ENCODE data around the gene ENTPD8. TPM values are rescaled to one million over a fixed set of nuclear protein-coding genes. Genes with fewer than 3 reads are reported as not detected.

Gene ENTPD8
- total RNA-seq, 1 experiment from 2014 or later = 0.97 TPM

GRCh38 chr9:137433916-137434431 is 7.2 kb downstream of the ENTPD8 start:
- Mint-ChIP-seq H3K27me3 (ENCODE audit: unreplicated experiment) (no peaks in the 10 kb centered on the region), H3K27ac (ENCODE audit: unreplicated experiment) (no peak overlapping the region), H3K9me3 (ENCODE audit: low read depth, unreplicated experiment) (no peaks in the 10 kb centered on the region), H3K36me3 (ENCODE audit: insufficient read depth, unreplicated experiment) (peaks cover 10% of the 10 kb centered on the region), H3K4me3 (ENCODE audit: low read depth, unreplicated experiment) (no peak overlapping the region), H3K4me1 (ENCODE audit: low read depth, unreplicated experiment) (no peaks in the 10 kb centered on the region)
- BruUV-seq (replicated peaks) = no TSS peak
- CTCF ChIA-PET = no interaction called here
- intact Hi-C loops (cut with micrococcal nuclease; ENCODE audit: unreplicated experiment) = no loop called here
- DNase-seq = no peak
- TF ChIP-seq CTCF (IDR thresholded peaks at IDR 0.05; ENCODE audit: unreplicated experiment) = no peak

GRCh38 chr9:137433349-137433915 is 7.7 kb downstream of the ENTPD8 start:
- Mint-ChIP-seq H3K4me3 (ENCODE audit: low read depth, unreplicated experiment) (no peak overlapping the region), H3K27ac (ENCODE audit: unreplicated experiment) (no peak overlapping the region), H3K4me1 (ENCODE audit: low read depth, unreplicated experiment) (no peaks in the 10 kb centered on the region), H3K27me3 (ENCODE audit: unreplicated experiment) (no peaks in the 10 kb centered on the region), H3K36me3 (ENCODE audit: insufficient read depth, unreplicated experiment) (peaks cover 10% of the 10 kb centered on the region), H3K9me3 (ENCODE audit: low read depth, unreplicated experiment) (no peaks in the 10 kb centered on the region)
- CTCF ChIA-PET = interaction anchor here (0.6 kb wide), 1 partner anchor 20 kb away, joined by 3 read pairs; no protein-coding TSS in a partner anchor
- intact Hi-C loops (cut with micrococcal nuclease; ENCODE audit: unreplicated experiment) = no loop called here
- no peak for DNase-seq
- BruUV-seq (replicated peaks) = no TSS peak
- no peak for TF ChIP-seq CTCF (IDR thresholded peaks at IDR 0.05; ENCODE audit: unreplicated experiment)

GRCh38 chr9:137432687-137433348 is 8.3 kb downstream of the ENTPD8 start:
- no peak for TF ChIP-seq CTCF (IDR thresholded peaks at IDR 0.05; ENCODE audit: unreplicated experiment)
- CTCF ChIA-PET = interaction anchor here (0.6 kb wide), 1 partner anchor 19 kb away, joined by 3 read pairs; no protein-coding TSS in a partner anchor
- H3K9me3 Mint-ChIP-seq (ENCODE audit: low read depth, unreplicated experiment) = no peaks in the 10 kb centered on the region
- no peaks in the 10 kb centered on the region for H3K27me3 Mint-ChIP-seq (ENCODE audit: unreplicated experiment)
- H3K36me3 Mint-ChIP-seq (ENCODE audit: insufficient read depth, unreplicated experiment) = peaks cover 10% of the 10 kb centered on the region
- no peaks in the 10 kb centered on the region for H3K4me1 Mint-ChIP-seq (ENCODE audit: low read depth, unreplicated experiment)
- H3K4me3 Mint-ChIP-seq (ENCODE audit: low read depth, unreplicated experiment) = no peak overlapping the region
- no TSS peak for BruUV-seq (replicated peaks)
- no peak for DNase-seq
- intact Hi-C loops (cut with micrococcal nuclease; ENCODE audit: unreplicated experiment) = no loop called here
- no peak overlapping the region for H3K27ac Mint-ChIP-seq (ENCODE audit: unreplicated experiment)

GRCh38 chr9:137431416-137431931 is 9.7 kb downstream of the ENTPD8 start:
- no peaks in the 10 kb centered on the region for H3K4me1 Mint-ChIP-seq (ENCODE audit: low read depth, unreplicated experiment)
- H3K36me3 Mint-ChIP-seq (ENCODE audit: insufficient read depth, unreplicated experiment) = peaks cover 10% of the 10 kb centered on the region
- no peak for TF ChIP-seq CTCF (IDR thresholded peaks at IDR 0.05; ENCODE audit: unreplicated experiment)
- H3K4me3 Mint-ChIP-seq (ENCODE audit: low read depth, unreplicated experiment) = no peak overlapping the region
- BruUV-seq (replicated peaks) = no TSS peak
- no peaks in the 10 kb centered on the region for H3K9me3 Mint-ChIP-seq (ENCODE audit: low read depth, unreplicated experiment)
- intact Hi-C loops (cut with micrococcal nuclease; ENCODE audit: unreplicated experiment) = no loop called here
- H3K27ac Mint-ChIP-seq (ENCODE audit: unreplicated experiment) = no peak overlapping the region
- CTCF ChIA-PET = no interaction called here
- no peak for DNase-seq
- H3K27me3 Mint-ChIP-seq (ENCODE audit: unreplicated experiment) = no peaks in the 10 kb centered on the region
